Measurements from ENCODE around the gene ITGB4. TPM values are rescaled to one million over a fixed set of nuclear protein-coding genes. Genes with fewer than 3 reads are reported as not detected.

The ITGB4 gene
- polyA plus RNA-seq, 1 of the 3 experiments (the other 2 are of a cell fraction), result 7.0 TPM

GRCh38 chr17:75779250-75779986 is 58.2 kb downstream of the ITGB4 start (continued):
- 0 out of 4 replicates have a peak, but pooled peaks of 1 of the 2 experiments have one; percentile 23 for TF ChIP-seq EP300 (IDR thresholded peaks at IDR 0.05; ENCODE audit: borderline replicate concordance in 1 of 2, low read depth in 1 of 2, low read length in 1 of 2)
- peak; percentile 83 for TF ChIP-seq CHD2 (IDR thresholded peaks at IDR 0.05; ENCODE audit: low read length, partially characterized antibody)
- no peak for TF ChIP-seq EZH2phosphoT487 (IDR thresholded peaks at IDR 0.05; ENCODE audit: borderline replicate concordance, low read depth)
- TF ChIP-seq FOSL2 (IDR thresholded peaks at IDR 0.05; ENCODE audit: borderline replicate concordance, low read depth), result peak; percentile 83
- TF ChIP-seq SMC3 (IDR thresholded peaks at IDR 0.05; ENCODE audit: low read depth, low read length), result 0 out of 2 replicates have a peak, but pooled peaks have one; percentile 3
- TF ChIP-seq MEF2A (IDR thresholded peaks at IDR 0.05; ENCODE audit: borderline replicate concordance, low read depth), result no peak
- TF ChIP-seq PBX3 (IDR thresholded peaks at IDR 0.05), result peak; percentile 32; the same call in 1 of the 2 replicates
- peak; percentile 44 for TF ChIP-seq NRF1 (IDR thresholded peaks at IDR 0.05; ENCODE audit: low read depth, low read length)
- TF ChIP-seq TEAD4 (IDR thresholded peaks at IDR 0.05; ENCODE audit: borderline replicate concordance, insufficient read depth), result no peak
- TF ChIP-seq NFIC (IDR thresholded peaks at IDR 0.05; ENCODE audit: borderline replicate concordance), result peak; percentile 44; the same call in 1 of the 2 replicates
- peak; percentile 44; the same call in 1 of the 2 replicates for TF ChIP-seq RCOR1 (IDR thresholded peaks at IDR 0.05; ENCODE audit: low read length)
- TF ChIP-seq RFX5 (IDR thresholded peaks at IDR 0.05; ENCODE audit: low read length), result peak; percentile 92
- no peak; the same call in 1 of the 2 replicates for TF ChIP-seq FOXM1 (IDR thresholded peaks at IDR 0.05; ENCODE audit: low read depth)
- TF ChIP-seq MXI1 (IDR thresholded peaks at IDR 0.05; ENCODE audit: low read depth, low read length), result peak; percentile 68
- TF ChIP-seq POLR2AphosphoS5 (IDR thresholded peaks at IDR 0.05; ENCODE audit: low read depth, low read length), result peak; percentile 100
- TF ChIP-seq ZBTB33 (IDR thresholded peaks at IDR 0.05; ENCODE audit: borderline replicate concordance, low read depth), result no peak
- peak; percentile 43; the same call in 1 of the 2 replicates for TF ChIP-seq YY1 (IDR thresholded peaks at IDR 0.05; ENCODE audit: low read depth)
- TF ChIP-seq TAF1 (IDR thresholded peaks at IDR 0.05; ENCODE audit: borderline replicate concordance, low read depth, low read length), result peak; percentile 100
- 0 out of 2 replicates have a peak, but pooled peaks have one; percentile 7 for TF ChIP-seq CTCF (IDR thresholded peaks at IDR 0.05)
- TF ChIP-seq USF1 (IDR thresholded peaks at IDR 0.05; ENCODE audit: borderline replicate concordance, low read depth), result 0 out of 2 replicates have a peak, but pooled peaks have one; percentile 10
- no peak for TF ChIP-seq FOXJ3 (CRISPR knock-in tag; IDR thresholded peaks at IDR 0.05)
- TF ChIP-seq RXRA (IDR thresholded peaks at IDR 0.05; ENCODE audit: borderline replicate concordance, low read depth), result no peak; the same call in 1 of the 2 replicates
- TF ChIP-seq MAX (IDR thresholded peaks at IDR 0.05; ENCODE audit: low read depth), result peak; percentile 42; the same call in 1 of the 2 replicates

Data from SK-N-SH (cell line).